Gastrocnemius medialis (tissue), 4 donors: ENCODE results near the gene TMSB10.
A peak's percentile ranks its signal among the peaks of the same experiment; 100 is the strongest.

Source experiments
- POLR2A ChIP-seq, 2 donors: fragments of 450-650 bp; IDR thresholded peaks; one replicate each; pipeline ENCODE4 v1.6.1; 2017; ENCODE audit warnings: antibody characterized with exemption in 2 of 2, mild to moderate bottlenecking in 2 of 2, moderate library complexity in 2 of 2
- TF ChIP-seq, protein P1 (sequence below), 5 experiments: fragments of 450-650 bp in 3 of 5; fragments of 200-600 bp in 2 of 5; sonication (generic) in 2 of 5; IDR thresholded peaks in 4 of 5; conservative IDR thresholded peaks in 1 of 5; 1 replicate in 4 of 5; 2 replicates in 1 of 5; pipeline ENCODE4 v1.5.1; 2016 to 2019; ENCODE audit warnings: antibody characterized with exemption in 5 of 5, mild to moderate bottlenecking in 3 of 5, moderate library complexity in 3 of 5

DNA sequence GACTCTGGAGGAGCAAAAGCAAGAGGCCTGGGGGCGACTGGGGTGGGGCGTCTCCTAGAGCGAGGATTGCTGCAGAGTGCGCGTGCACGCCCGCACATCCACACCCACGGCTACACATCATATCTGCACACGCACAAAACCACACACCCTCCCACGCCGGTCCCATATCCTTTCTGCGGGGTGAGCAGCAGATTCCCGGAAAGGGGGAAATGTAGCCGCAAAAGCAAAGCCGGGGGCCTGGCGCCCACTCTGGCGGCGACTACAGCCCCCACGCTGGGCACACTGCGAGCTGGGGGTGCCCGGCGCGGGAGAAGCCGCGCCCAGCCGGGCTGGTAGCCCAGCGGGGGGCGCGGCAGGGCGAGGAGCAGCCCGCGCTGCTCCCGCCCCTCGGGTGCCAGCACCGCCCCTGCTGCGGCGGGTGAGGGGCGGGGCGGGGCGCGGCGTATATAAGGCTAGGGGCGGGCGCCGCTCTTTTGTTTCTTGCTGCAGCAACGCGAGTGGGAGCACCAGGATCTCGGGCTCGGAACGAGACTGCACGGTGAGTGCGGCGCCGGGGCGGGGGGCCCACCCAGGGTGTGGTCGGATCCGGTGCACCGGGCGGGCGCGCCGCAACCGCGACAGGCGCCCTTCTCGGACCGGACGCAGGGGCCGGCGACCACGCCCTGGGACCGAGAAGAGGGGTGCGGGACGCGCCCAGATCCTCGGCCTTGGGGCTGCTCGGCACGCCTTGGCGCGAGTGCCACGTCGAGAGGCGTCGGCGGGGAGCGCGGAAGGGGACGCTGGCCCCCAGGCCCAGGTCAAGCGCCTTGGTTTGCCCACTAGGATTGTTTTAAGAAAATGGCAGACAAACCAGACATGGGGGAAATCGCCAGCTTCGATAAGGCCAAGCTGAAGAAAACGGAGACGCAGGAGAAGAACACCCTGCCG, at the start of gene TMSB10:
- TF ChIP-seq POLR2A (IDR thresholded peaks at IDR 0.05), result peak; percentile 74 to 91
- TF ChIP-seq, protein P1, sequence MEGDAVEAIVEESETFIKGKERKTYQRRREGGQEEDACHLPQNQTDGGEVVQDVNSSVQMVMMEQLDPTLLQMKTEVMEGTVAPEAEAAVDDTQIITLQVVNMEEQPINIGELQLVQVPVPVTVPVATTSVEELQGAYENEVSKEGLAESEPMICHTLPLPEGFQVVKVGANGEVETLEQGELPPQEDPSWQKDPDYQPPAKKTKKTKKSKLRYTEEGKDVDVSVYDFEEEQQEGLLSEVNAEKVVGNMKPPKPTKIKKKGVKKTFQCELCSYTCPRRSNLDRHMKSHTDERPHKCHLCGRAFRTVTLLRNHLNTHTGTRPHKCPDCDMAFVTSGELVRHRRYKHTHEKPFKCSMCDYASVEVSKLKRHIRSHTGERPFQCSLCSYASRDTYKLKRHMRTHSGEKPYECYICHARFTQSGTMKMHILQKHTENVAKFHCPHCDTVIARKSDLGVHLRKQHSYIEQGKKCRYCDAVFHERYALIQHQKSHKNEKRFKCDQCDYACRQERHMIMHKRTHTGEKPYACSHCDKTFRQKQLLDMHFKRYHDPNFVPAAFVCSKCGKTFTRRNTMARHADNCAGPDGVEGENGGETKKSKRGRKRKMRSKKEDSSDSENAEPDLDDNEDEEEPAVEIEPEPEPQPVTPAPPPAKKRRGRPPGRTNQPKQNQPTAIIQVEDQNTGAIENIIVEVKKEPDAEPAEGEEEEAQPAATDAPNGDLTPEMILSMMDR (IDR thresholded peaks at IDR 0.05 in 4 of 5, conservative IDR thresholded peaks at IDR 0.05 in 1 of 5), result peak in 1 of 5 experiments; percentile 7
